EH (cell line): ENCODE measurements around the gene CCNY.

Experiments used
- DNase-seq: peaks from one replicate; pipeline ENCODE4 v3.0.0-alpha.2; 2015; ENCODE audit warnings: low read depth

The CCNY gene

DNA sequence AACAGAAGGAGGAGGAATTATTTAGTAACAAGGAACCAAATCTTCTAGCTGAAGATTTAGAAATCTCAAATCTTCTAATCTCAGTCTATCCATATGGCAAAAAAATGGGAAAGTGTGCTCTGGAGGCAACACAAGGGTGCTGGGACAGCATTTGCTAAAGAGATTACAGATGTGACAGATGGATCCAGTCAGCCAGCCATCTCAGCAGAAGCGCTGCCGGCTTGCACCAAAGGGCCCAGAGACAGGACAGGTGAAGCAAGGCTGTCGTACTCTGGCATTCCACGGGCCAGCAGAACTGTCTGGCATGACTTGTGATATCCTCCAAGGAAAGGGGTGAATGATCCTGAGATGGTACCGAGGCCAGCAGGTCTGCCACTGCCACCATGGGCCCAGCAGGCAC, 223.1 kb downstream of the CCNY start:
- DNase-seq, result no peak

- no peak for DNase-seq
Measured at GRCh38 chr10:35561715-35562114, 225.4 kb downstream of the CCNY start.

GRCh38 chr10:35562427-35562826, 226.1 kb downstream of the CCNY start:
- DNase-seq, result no peak

DNA sequence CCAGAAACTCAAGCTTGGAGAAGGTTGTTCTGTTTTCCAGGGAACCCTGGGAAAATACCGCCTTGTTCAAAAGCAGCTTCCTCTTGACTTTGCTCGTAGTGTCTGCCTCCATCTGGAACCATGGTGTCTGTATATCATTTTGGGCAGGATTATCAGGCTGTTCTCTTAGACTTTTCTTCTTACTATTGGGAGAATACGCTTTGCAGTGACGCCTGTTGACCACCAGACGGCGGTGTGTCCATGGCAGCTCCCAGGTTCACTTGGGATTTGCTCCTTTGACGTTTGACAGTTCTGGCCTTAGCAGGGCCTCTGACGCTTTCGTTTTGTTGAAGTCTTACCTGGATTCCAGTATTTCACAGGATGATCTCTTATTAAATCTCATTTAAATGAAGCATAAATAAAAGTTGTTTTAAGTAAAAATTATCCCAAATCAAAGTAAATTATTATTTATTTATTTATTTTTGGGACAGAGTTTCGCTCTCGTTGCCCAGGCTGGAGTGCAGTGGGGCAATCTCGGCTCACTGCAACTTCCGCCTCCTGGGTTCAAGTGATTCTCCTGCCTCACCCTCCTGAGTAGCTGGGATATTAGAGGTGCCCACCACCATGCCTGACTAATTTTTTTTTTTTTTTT, 227.1 kb downstream of the CCNY start:
- peak; percentile 71 for DNase-seq

DNA sequence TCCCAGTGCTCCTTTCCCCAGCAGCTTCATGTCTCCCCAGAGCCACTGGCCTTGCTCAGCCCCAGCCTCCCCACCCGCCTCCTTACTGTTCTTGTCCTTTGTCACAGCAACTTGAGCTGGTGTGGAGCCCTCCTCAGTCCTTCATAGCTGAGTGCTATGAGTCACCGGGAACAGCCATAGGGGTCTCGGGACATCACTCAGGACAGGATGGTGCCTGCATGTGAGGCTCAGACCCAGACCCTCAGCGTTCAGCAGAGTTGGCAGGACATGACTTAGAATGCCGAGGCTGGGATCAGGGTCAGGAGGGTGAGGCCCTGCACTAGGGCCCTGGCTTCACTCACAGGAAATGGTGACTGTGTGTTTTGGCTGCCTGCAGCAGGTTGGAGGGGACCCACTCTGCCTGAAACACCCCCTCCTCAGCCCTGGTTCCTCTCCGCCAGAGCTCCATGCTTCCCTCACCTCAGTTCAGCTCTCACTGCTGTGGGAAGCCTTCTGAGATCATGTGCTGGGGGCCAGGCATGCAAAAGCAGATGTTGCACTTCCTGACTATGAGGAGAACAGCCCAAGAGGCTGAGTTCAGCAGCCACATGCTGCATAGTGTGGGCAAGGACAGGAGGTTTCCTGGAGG, 228.1 kb downstream of the CCNY start:
- DNase-seq, result peak; percentile 56

- no peak for DNase-seq
Measured at GRCh38 chr10:35565602-35566081, 229.3 kb downstream of the CCNY start.

DNA sequence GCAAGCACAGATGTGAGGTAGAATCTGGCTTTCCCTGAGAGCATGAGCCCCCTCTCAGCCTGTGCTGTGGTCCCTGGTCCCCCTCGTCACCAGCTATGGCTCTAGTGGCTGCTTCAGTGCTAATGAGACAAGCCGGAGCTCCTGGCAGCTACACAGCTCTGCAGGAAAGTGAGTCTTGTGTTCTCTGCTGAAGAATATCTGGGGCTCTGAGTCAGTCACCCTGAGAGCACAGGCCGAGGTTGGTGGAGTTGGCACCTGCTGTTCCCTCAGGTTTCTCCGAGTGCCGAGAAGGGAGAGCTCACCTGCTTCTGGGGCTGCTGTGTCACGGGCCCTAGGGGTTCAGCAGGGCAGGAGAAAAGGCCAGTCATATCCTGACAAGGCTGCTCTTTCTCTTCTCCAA, 231.6 kb downstream of the CCNY start:
- DNase-seq, result no peak

DNA sequence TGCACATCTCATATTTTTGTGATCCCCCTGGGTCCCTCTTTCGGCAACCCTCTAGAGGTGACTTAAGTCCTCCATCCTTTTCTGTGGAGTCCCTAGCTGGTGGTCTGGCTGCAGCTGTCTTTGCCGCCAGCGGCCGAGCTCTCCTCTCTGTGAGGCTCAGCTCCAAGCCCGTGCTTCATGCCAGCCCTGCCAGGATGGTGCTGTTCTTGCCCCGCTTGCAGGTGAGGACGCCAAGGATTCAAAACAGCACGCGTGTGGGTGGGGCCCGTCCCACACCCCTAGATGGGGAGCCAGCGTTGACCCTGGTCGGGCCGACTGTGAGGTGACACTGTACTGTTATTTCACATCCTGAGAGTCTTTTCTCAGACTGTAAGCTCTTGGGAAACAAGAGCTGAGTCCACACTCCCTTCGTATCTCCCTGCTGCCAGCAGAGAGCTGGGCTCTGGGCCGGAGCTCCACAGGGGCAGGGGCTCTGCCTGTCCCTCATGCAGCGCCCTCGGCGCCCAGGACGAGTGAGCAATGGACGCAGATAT, 232.2 kb downstream of the CCNY start:
- DNase-seq, result no peak

DNA sequence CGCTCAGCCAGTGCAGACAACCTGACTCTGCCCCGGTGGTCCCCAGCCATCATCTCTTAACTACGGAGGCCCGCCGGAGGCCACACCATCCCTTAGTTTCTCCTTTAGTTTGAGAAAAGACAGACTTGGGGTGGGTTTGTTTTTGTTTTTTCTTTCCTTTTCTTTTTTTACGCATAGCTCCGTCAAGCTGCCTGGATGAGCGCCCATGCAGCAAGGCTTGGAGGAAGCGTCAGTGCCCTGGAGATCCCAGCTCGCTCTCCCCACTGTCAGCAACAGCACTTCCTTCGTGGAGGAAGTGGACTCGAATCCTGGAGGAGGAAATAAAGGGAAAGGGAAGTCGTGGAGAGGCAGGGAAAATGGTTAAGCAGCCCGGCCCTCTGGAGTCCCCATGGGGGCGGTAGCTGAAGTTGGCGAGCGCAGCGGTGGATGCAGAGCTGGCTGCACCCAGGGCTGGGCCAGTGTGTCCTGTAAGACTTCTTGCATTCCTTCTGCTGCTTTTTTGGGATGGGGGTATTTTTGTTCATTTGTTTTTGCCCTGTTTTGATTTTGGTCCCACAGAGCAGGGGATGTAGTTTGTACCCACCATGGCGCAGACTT, 232.9 kb downstream of the CCNY start:
- DNase-seq, result no peak

- no peak for DNase-seq
Measured at GRCh38 chr10:35569836-35570235, 233.5 kb downstream of the CCNY start.

DNA sequence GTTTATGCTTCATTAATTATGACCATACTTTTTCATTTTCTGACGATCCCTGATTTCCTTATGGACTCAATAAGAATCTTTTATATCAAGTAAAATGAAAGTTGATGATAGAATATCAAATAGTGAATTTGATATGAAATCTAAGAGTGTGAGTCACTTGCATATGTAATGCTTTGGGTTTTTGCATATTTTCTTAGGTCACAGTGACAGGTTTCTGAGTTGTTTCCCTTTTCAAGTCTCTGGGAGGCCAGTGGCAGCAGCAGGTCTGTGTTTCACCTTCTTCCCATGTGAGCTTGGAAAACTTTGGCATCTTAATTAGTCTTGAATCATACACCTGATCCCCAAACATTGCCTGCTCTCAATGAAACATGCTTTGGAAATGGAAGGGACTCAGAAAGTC, 234.1 kb downstream of the CCNY start:
- DNase-seq, result no peak

DNA sequence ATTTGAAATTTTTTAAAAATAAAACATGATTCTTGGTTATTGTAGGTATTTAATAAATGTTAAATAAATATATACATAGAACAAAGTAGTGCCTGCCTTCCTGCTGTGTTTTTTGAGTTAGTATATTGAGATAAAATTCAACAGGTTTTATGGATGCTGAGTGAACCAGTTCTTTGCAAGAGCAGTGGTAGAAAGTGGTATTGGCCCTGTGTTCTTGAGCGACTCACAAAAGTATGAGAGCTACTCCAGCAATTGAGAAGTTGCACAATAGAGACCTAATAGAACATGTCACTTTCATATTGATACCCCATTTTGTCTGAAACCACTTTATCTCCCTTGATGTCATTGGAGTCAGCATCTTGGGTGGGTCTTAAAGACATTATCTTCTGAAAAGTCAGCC, 236.3 kb downstream of the CCNY start:
- DNase-seq, result no peak

DNA sequence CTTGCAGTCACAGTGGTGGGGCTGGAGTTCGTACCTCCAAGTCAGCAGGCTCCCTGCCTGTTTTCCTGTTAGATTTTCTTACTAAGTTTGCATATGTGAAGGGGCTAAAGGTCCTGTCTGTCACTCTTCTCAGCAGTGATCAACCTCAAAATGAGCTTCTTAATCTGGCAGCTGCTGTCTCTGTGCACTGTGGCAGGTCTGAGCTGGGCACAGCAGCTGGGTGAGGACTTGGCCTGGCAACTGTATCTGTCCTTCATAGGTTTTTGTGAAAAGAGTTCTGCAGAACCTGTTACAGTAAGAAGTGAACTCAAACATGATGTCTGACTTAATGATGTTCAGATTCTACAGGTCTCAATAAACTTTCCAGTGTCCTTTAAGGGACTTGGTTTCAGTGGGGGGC, 237.5 kb downstream of the CCNY start:
- DNase-seq, result no peak

DNA sequence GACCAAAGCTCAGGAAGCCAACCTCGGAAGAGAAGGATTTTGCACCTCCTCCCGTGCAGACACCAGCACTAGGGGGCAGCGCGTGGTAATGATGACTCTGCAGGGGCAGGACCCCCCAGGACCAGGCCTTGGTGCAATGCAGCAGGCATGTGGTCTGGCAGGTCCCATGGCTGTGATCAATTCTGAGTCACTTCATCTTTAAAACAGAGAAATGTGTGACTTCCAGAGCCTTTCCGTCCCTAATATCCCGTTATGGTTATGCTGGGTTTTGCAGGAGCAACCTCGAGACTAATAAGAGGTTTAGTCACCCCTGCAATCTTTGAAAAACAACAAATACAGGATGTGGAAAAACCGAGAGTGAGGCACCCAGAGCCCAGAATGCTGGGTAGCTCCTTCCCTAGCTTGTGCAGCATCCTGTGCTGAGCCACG, 238.6 kb downstream of the CCNY start:
- peak; percentile 96 for DNase-seq

GRCh38 chr10:35575640-35576039, 239.3 kb downstream of the CCNY start:
- DNase-seq, result no peak

DNA sequence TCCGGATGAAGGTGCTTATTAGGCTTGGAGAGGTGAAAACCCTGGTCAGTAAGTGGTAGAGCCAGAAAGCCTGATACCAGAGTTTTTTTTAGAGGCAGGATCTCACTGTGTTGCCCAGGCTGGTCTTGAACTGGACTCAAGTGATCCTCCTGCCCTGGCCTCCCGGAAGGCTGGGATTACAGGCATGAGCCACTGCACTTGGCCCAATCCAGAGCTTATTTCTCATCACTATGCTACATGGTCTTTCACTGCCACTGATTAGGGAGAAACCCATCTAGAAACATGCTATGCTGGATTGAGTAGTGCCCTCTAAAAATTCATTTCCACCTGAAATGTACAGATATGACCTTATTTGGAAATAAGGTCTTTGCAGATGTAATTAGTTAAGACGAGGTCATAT, 240.4 kb downstream of the CCNY start:
- no peak for DNase-seq

DNA sequence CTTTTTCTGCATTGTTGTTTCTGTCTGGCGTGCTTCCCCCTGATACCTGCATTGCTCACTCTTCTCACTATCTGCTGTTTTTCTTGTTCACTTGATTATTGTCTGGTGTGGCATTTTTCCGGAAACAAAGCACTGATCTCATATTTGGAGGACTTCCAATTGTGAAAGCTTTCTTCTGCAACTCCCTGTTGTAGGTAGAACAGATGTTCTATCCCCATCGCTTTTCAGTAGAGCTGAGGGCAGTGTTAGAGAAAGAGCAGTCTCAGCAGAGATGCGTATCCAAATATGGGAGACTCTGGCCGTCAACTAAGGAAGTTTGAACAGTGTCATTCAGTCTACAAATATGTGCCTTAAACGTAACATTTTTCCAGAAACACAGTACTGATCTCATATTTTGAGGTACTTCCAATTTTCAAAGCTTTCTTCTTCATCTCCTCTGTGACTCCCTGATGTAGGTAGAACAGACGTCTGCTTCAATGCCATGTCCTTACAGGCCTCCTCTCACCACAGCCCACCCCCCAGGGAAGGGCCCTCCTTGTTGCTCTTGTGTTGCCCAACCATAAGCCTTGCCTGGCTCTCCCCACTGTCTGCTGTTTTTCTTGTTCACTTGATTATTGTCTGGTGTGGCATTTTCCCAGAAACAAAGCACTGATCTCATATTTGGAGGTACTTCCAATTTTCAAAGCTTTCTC, 241.8 kb downstream of the CCNY start:
- DNase-seq, result no peak

DNA sequence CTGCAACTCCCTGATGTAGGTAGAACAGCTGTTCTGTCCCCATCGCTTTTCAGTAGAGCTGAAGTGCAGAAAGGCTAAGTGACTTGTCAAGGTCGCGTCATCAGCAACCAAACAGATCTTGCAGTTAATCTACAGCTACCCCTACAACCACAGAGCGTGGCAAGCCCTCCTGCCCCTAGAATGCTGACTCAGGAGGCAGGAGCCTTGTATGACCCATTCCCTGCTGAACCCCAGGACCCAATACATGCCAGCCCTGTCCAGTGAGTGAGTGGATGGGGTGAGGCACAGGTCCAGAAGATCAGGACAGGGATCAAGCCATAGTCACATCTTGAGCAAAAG, 242.3 kb downstream of the CCNY start:
- no peak for DNase-seq

DNA sequence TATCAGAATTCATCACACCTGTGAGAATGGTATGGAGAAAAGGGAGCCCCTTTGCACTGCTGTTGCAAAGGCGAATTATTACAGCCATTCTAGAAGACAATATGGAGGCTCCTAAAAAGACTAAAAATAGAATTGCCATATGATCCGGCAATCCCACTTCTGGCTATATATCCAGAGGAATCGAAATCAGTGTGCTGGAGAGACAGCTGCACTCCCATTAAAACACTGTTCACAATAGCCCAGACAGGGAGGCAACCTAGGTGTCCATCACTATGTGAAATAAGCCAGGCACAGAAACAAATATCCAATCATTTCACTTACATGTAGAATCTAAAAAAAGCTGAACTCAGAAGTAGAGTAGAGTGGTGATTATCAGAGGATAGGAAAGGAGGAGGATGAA, 242.8 kb downstream of the CCNY start:
- no peak for DNase-seq

DNA sequence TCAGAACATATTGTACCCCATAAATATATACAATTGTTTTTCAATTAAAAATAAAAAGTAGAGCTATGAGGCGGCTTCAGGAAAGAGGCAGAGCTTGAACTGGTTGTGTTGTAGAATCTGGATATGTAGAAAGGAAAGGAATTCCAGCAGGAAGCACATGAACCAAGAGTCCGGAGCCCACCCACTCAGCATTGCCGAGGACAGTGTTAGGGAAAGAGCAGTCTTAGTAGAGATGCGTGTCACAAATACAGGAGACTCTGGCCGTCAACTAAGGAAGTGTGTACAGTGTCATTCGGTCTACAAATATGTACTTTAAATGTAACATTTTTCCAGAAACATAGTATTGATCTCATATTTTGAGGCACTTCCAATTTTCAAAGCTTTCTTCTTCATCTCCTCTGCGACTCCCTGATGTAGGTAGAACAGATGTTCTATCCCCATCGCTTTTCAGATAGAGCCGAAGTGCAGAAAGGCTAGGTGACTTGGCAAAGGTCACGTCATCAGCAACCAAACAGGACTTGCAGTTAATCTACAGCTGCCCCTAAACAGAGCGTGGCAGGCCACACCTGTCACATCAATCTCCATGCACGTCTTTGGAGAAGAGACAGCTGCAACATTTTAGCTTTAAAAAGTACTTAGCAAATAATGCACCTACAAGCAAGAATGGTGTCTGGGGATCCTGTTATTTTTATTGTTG, 243.6 kb downstream of the CCNY start:
- DNase-seq, result no peak

DNA sequence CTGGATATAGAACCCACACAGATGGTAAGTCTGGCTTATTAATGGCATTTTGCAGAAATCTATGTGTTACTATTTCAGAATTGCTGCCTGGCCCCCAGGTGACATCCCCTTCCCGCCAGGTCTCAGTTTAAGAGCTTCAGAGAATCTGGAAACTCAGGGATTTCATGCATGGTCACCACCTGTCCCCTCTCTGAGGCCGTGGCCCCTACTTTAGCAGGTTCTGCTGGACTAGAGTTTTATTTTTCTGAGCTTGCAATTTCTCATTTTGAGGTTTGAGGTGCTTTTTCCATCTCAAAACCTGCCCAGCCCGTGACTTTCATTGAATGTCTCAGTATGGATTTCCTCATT, 244.1 kb downstream of the CCNY start:
- DNase-seq, result no peak

DNA sequence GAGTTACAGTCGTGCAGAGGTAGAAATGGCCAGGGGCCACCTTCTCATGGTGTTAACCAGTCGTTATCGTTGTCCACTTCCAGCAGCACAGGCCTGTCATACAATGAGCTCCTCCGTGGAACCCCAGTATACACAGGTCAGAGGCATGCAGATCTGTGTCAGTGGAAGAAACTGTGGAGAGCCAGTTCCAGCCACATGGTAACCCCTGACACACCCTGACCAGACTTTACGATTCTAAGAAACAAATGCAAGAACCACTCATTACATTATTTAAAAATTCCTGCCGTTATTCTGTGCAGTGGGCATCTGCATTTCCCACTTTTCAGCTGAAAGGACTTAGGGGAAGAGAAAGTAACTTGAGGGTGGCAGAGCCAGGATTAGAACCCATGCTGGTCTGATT, 245.3 kb downstream of the CCNY start:
- DNase-seq, result no peak
